Ovary (tissue), 1 donor: ENCODE measurements around the gene KLHL22.

Experiments used
- EP300 ChIP-seq: sonication (generic); formaldehyde crosslinking; IDR thresholded peaks from one replicate; pipeline ENCODE4 v1.6.1; 2017; ENCODE audit warnings: antibody characterized with exemption
- POLR2A ChIP-seq: fragments of 450-650 bp; IDR thresholded peaks from one replicate; pipeline ENCODE4 v1.6.1; 2017; ENCODE audit warnings: antibody characterized with exemption, mild to moderate bottlenecking, moderate library complexity

- TF ChIP-seq POLR2A (no peak), EP300 (no peak)
Observed at GRCh38 chr22:20475115-20475436, 20.5 kb downstream of the KLHL22 start.
